T-helper 1 cell treated with Interleukin-12 subunit alpha and Interleukin-12 subunit beta and Interleukin-4 antibody, amounts not matched to agents 30 μg/mL and 1 μg/mL, for 36 hours (primary cell): ENCODE measurements around the gene CAMTA1.

Experiments
- H3K27ac Mint-ChIP-seq: one replicate; pipeline ENCODE4 v1.8.0; 2021; ENCODE audit warnings: mild to moderate bottlenecking, mixed read lengths
- H3K27me3 Mint-ChIP-seq: one replicate; pipeline ENCODE4 v1.8.0; 2021; ENCODE audit warnings: low read depth, mixed read lengths
- H3K36me3 Mint-ChIP-seq: one replicate; pipeline ENCODE4 v1.8.0; 2021; ENCODE audit warnings: low read depth, mixed read lengths
- H3K4me1 Mint-ChIP-seq: one replicate; pipeline ENCODE4 v1.8.0; 2021; ENCODE audit warnings: low read depth, mixed read lengths
- H3K4me3 Mint-ChIP-seq: one replicate; pipeline ENCODE4 v1.8.0; 2021; ENCODE audit warnings: mild to moderate bottlenecking, moderate library complexity, mixed read lengths
- H3K9me3 Mint-ChIP-seq: one replicate; pipeline ENCODE4 v1.8.0; 2021; ENCODE audit warnings: mixed read lengths

Gene CAMTA1

GRCh38 chr1:6958407-6959030, 173.3 kb downstream of the CAMTA1 start:
- Mint-ChIP-seq H3K27ac (no peak overlapping the region), H3K4me3 (no peak overlapping the region), H3K36me3 (no peaks in the 10 kb centered on the region), H3K4me1 (peaks cover 2% of the 10 kb centered on the region), H3K9me3 (no peaks in the 10 kb centered on the region), H3K27me3 (peaks cover 12% of the 10 kb centered on the region)

- H3K36me3 Mint-ChIP-seq = no peaks in the 10 kb centered on the region
- H3K27ac Mint-ChIP-seq = no peak overlapping the region
- H3K4me1 Mint-ChIP-seq = peaks cover 5% of the 10 kb centered on the region
- no peak overlapping the region for H3K4me3 Mint-ChIP-seq
- H3K27me3 Mint-ChIP-seq = peaks cover 15% of the 10 kb centered on the region
- H3K9me3 Mint-ChIP-seq = no peaks in the 10 kb centered on the region
These were observed 174.2 kb downstream of the CAMTA1 start for GRCh38 chr1:6959491-6959890.

DNA sequence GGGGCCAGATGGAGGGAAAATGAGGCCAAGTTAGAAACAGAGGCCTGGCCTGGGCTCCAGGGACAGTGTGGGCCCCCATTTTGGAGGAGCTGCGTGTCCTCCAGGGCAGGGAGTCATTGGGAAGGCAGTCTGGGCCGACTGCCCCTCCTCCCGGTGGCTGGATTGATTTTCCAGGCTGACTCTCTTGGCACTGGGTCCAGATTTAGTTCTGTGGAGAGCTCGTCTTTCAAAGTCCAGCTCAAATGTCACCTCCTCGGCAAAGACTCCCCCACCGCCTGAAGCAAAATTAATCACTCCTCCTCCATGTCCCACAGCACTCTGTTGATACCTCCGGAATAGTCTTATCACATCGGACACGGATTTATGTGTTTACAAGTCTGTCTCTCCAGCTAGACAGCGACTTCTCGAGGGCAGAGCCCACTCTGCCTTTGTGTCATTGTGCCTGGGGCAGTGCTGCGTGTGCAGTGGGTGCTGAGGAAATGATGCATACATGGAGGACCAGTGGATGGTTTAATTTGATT, 175.1 kb downstream of the CAMTA1 start:
- H3K36me3 Mint-ChIP-seq = no peaks in the 10 kb centered on the region
- H3K9me3 Mint-ChIP-seq = no peaks in the 10 kb centered on the region
- peaks cover 5% of the 10 kb centered on the region for H3K4me1 Mint-ChIP-seq
- peaks cover 23% of the 10 kb centered on the region for H3K27me3 Mint-ChIP-seq
- no peak overlapping the region for H3K27ac Mint-ChIP-seq
- H3K4me3 Mint-ChIP-seq = no peak overlapping the region

GRCh38 chr1:6960860-6961259, 175.6 kb downstream of the CAMTA1 start:
- Mint-ChIP-seq H3K36me3 (no peaks in the 10 kb centered on the region), H3K4me3 (no peak overlapping the region), H3K27me3 (peaks cover 23% of the 10 kb centered on the region), H3K4me1 (peaks cover 5% of the 10 kb centered on the region), H3K27ac (no peak overlapping the region), H3K9me3 (no peaks in the 10 kb centered on the region)

DNA sequence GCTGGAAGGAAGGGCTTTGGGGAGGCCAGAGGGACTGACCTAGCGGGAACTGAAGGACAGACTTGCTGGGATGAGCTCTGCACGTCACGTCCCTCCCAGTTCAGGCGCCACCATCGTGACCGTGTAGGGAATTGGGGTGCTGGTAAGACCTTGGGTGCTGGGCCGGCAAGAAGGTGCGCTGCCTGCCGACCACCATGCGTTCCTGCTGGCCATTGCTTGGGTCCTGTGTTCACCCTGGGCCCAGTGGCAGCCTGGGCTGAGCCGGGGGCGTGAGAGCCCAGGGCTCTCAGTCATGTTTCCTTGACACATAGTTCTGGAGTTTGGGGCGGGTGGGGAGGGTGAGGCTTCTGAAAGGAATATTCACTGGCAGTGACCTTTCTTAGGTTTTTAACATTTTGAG, 176.0 kb downstream of the CAMTA1 start:
- Mint-ChIP-seq H3K27me3 (peaks cover 23% of the 10 kb centered on the region), H3K4me3 (no peak overlapping the region), H3K27ac (no peak overlapping the region), H3K9me3 (no peaks in the 10 kb centered on the region), H3K36me3 (no peaks in the 10 kb centered on the region), H3K4me1 (peaks cover 5% of the 10 kb centered on the region)

- no peaks in the 10 kb centered on the region for H3K9me3 Mint-ChIP-seq
- H3K27me3 Mint-ChIP-seq = peaks cover 23% of the 10 kb centered on the region
- H3K36me3 Mint-ChIP-seq = no peaks in the 10 kb centered on the region
- no peak overlapping the region for H3K27ac Mint-ChIP-seq
- peak overlapping the region; percentile 51 for H3K4me3 Mint-ChIP-seq
- peaks cover 5% of the 10 kb centered on the region for H3K4me1 Mint-ChIP-seq
These were observed 176.7 kb downstream of the CAMTA1 start for GRCh38 chr1:6961905-6962477.

DNA sequence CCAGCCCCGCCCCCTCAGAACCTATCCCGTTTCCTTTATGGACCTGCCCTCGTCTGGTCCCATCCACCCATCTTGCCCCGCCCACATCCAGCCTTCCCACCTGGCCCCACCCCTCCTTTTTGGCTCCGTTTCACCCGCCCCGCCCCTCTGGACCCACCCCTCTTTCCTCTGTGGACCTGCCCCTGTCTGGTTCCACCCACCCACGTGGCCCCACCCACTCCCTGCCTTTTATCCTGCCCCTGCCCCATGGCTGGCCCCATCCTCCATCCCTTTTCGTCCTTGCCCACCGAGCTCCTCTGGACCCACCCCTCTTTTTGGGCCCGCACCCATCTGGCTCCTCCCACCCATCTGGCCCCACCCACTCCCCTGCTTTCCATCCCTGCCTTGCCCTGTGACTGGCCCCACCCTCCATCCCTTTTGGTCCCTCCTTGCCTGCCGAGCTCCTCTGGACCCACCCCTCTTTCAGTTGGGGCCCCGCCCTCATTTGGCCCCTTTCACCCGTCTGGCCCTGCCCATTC, 177.3 kb downstream of the CAMTA1 start:
- Mint-ChIP-seq H3K27ac (no peak overlapping the region), H3K4me1 (peaks cover 7% of the 10 kb centered on the region), H3K27me3 (peaks cover 24% of the 10 kb centered on the region), H3K4me3 (peak overlapping the region; percentile 51), H3K36me3 (no peaks in the 10 kb centered on the region), H3K9me3 (no peaks in the 10 kb centered on the region)

DNA sequence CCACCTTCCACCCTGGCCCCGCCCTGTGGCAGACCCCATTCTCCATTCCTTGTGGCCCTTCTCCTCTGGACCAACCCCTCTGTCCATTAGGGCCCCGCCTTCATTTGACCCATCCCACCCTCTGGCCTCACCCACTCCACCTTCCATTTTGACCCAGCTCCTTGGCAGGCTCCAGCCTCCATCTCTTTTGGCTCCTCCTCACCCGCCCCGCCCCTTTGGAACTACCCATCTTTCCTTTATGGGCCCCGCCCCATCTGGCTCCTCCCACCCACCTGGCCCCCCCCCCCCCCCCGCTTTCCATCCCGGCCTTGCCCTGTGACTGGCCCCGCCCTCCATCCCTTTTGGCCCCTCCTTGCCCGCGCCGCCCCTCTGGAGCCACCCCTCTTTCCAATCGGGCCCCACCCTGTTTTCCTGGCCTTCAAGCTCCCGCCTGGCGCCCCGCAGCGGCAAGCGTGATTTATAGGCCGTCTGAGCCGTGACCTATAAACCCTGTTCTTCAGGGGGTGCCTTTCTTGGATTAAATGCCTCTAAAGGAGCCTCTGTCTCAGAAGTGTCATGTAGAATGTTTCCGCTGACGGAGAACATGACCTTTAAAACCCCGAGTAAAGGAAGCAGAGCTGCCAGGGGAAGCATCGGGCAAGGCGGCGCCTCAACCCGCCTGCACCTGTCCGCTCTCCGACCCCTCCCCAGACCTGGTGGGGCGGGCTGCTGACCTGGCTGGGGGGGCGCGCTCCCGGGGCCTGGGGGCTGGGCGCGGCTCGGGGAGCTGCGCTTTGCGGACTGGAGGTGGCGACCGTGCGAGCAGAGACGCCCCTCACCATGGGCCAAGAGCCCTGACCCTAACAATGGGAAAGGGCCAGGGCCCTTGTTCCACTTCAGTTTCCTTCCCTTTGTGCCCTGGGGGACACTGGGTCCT, 178.0 kb downstream of the CAMTA1 start:
- Mint-ChIP-seq H3K27me3 (peaks cover 31% of the 10 kb centered on the region), H3K36me3 (no peaks in the 10 kb centered on the region), H3K9me3 (no peaks in the 10 kb centered on the region), H3K27ac (no peak overlapping the region), H3K4me1 (peaks cover 10% of the 10 kb centered on the region), H3K4me3 (peak overlapping the region; percentile 57)

- Mint-ChIP-seq H3K9me3 (no peaks in the 10 kb centered on the region), H3K27ac (no peak overlapping the region), H3K27me3 (peaks cover 38% of the 10 kb centered on the region), H3K4me1 (peaks cover 16% of the 10 kb centered on the region), H3K4me3 (peak overlapping the region; percentile 22), H3K36me3 (no peaks in the 10 kb centered on the region)
These were observed 178.7 kb downstream of the CAMTA1 start for GRCh38 chr1:6963912-6964307.

DNA sequence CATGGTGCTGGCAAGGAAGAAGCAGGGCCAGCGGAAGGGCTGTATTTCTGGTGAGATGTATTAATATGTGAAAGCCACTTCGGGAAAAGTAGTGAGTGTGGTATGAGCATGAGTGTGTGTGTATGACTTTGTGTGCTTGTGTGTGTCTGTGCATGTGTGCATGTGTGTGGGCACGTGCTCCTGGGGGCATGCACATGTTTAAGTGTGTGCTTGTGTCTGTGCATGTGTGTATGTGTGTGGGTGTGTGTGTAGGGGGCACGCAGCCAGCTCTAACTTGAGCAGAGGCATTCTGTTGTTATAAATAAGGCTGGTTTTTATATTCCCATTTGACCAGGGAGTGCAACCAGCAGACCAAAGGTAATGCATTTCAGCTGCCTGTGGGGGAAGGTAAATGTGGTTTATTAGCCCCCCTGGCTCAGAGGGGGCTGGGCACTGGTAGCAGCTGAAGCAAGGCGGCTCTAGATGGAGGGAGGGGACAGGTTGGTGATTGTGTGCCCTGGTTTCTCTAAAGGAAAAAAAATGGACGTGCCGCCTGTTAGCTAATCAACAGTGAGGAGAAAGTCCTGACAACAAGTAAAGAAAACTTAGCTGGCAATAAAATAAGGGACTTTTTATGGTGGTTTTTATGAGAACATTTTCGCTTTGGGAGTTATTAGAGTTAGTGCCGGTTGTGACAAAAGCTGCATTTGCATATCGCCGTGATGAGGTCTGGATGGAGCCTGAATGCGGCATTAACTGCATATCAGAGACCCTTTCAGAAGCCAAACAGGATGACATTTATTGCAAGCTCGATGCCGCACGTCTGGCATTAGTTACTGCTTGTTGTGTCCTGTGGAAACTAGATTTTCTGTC, 180.1 kb downstream of the CAMTA1 start:
- peaks cover 42% of the 10 kb centered on the region for H3K27me3 Mint-ChIP-seq
- no peaks in the 10 kb centered on the region for H3K9me3 Mint-ChIP-seq
- no peak overlapping the region for H3K27ac Mint-ChIP-seq
- no peak overlapping the region for H3K4me3 Mint-ChIP-seq
- peaks cover 20% of the 10 kb centered on the region for H3K4me1 Mint-ChIP-seq
- no peaks in the 10 kb centered on the region for H3K36me3 Mint-ChIP-seq

DNA sequence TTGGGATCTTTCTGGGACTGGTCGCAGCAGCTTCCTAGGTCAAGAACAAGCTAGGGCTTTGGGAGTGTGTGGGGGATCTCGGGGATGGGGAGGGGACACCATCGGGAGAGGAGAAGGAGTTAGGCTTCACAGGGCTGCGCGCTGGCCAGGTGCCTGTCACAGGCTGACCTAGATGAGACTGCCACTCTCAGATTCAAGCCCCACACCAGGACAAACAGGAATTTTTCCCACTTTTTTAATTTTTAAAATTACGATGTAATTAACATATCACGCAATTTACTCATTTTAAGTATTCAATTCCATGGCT, 180.6 kb downstream of the CAMTA1 start:
- Mint-ChIP-seq H3K27ac (no peak overlapping the region), H3K4me1 (peaks cover 20% of the 10 kb centered on the region), H3K27me3 (peaks cover 38% of the 10 kb centered on the region)

GRCh38 chr1:6966326-6966725, 181.1 kb downstream of the CAMTA1 start:
- peaks cover 35% of the 10 kb centered on the region for H3K27me3 Mint-ChIP-seq

More for the DNA sequence above, 180.6 kb downstream of the CAMTA1 start:
- Mint-ChIP-seq H3K9me3 (no peaks in the 10 kb centered on the region), H3K36me3 (no peaks in the 10 kb centered on the region), H3K4me3 (no peak overlapping the region)

DNA sequence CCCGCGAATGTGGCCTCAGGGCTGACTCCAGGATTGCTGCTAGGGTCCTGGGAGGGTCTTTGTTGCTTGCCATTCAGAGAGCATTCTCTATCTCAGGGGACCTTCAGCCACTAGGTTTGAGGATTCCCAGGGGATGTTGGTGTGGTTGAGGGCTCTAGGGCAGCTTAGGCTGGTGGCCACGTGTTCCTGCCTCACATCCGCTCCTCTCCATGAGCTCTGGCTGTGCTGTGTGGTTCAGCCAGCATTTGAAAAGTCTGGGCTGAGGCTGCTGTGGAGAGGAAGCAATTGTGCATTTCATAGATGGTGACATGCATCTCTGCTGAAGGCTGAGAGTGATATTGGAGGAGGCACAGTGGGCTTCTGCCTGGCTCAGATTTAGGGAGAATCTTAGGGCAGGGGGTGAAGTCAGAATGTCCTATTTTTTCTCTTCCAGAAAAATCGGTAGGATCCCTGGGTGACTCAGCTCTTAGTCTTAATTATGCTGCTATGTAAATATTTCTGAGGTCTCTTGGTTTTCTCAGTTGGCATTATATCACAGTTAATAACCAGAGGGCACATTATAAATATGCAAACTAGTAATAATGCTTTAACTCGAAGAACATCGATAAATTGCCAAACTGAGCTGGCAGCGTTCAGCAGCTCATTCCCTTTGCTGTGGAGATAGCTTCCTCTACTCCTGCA, 182.3 kb downstream of the CAMTA1 start:
- no peak overlapping the region for H3K27ac Mint-ChIP-seq
- H3K4me3 Mint-ChIP-seq = no peak overlapping the region
- peaks cover 20% of the 10 kb centered on the region for H3K4me1 Mint-ChIP-seq
- H3K36me3 Mint-ChIP-seq = no peaks in the 10 kb centered on the region
- H3K27me3 Mint-ChIP-seq = peaks cover 30% of the 10 kb centered on the region
- no peaks in the 10 kb centered on the region for H3K9me3 Mint-ChIP-seq

More at GRCh38 chr1:6966326-6966725, 181.1 kb downstream of the CAMTA1 start:
- no peak overlapping the region for H3K27ac Mint-ChIP-seq
- no peaks in the 10 kb centered on the region for H3K36me3 Mint-ChIP-seq
- H3K9me3 Mint-ChIP-seq = no peaks in the 10 kb centered on the region
- H3K4me3 Mint-ChIP-seq = no peak overlapping the region
- H3K4me1 Mint-ChIP-seq = peaks cover 20% of the 10 kb centered on the region
